ENCODE measurements around the gene NBEA.

NBEA gene

DNA sequence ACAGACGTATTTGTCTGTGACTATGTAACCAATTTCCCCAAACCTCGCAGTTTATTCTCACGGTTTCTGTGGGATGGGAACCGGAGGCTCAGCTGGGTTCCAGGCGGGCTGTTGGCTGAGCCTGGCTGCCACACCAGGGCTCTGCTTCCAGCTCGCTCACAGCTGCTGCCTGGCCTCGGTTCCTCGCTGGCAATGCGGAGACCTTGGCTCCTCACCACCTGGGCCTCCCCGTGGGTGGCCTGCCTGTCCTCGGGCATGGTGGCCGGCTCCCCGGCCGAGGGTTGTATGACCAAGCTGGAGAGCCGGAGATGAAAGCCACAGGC, 753.3 kb downstream of the NBEA start:
- in situ Hi-C loops (cut with MboI; ENCODE audit: low sequenced_read_pairs) = no loop called here

DNA sequence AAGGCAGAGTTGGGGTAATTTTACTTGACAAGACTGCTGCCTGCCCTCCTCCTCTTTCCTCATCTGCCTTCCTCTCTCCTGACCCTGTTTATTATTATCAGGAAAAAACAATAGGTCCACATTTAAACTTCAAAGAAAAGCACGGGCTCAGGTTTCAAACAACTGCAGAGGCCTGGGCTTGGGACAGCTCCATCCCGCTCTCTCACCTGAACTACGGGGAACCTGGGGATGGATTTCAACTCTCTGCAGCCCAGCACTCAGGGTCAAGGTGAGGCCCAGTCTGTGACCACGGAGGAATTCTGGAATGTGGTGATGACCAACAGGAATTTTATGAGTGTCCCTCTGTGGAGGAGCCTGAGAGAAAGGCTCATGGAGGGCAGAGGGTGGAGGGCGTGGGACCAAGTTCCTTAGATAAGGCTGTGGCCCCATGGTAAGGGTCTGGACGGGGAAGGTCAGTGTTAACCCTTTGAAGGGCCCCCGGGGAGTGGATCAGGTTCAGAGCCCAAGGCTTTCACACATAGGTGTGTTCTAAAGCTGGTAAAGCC, 755.2 kb downstream of the NBEA start:
- in situ Hi-C loops (cut with MboI; ENCODE audit: low sequenced_read_pairs) = no loop called here

DNA sequence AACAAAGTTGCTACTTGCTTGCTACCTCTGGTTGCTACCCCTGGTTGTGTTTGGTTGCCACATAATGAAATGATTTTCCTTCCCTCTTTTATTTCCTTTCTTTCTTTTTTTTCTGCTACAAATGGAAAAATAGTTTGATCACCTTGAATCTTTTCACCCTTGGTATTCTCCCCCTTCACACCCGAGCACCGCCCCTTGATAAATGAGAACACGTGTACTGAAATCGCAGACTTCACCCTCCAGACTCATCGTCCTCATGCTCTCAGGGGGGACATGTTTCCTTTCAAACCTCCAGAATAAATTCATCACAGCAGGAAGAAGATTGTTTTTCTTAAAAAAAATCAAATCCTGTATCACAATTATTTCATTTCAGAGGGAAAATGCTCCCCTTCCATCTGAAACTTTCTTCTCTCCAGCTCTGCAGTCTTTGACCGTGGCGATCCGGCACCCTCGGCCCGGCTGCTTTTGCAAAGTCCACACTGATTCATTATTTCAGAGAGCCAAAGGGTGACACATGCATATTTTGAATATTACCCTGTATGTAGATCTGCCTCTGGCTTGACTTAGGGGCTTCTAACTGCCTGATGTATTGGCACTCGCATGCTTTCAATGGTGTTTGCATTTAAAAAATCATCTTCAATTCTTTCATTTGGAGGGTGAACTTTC, 757.0 kb downstream of the NBEA start:
- in situ Hi-C loops (cut with MboI; ENCODE audit: low sequenced_read_pairs) = no loop called here

DNA sequence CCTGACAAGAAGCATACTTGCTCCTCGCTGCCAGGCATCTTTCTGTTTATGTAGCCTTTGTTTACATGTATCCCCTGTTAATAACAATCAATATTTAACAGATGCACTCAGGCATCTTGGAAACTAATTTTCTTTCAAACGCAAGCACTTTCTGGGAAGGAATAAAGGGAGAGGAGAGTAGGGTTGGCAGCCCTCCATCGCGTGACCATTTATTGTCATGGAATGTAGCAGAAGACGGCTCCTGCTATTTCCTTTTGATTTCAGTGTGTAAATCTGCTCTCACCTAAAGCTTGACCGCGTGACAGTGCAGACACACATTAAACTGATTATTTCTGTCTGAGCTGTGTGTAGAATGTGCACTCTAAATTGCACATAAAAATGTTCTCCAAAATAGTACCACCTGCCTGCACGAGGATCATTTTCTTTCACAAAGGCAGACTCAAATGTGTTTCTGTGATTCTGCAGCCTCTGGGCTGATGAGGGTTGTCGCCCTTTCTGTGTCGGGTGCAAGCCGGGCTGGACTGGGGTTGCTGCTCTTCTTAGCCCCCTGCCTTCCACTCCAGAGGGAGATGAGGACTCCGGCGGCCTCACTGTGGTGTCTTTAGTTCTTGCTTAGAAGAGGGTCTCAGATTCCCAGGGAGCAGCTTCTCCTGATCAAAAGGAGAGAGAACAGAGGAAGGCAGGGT, 757.9 kb downstream of the NBEA start:
- in situ Hi-C loops (cut with MboI; ENCODE audit: low sequenced_read_pairs) = no loop called here

DNA sequence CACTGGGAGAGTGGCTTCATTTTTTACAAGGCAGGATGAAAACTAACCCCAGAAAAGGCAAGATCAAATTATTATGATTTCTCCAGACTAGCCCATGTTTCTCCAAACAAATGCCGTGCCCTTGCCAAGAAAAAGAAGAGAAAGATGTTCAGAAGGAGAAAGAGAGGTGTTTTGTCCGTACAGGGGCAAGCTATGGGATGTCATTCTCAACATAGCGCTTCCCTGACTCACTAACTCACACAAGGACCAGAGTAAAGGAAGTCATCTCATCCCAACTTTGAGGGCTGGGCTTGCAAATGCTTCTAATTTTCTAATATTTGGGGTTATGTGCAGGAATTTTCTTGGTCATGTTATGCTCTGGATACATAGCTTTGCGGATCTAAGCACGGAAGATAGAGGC, 758.6 kb downstream of the NBEA start:
- in situ Hi-C loops (cut with MboI; ENCODE audit: low sequenced_read_pairs) = no loop called here

DNA sequence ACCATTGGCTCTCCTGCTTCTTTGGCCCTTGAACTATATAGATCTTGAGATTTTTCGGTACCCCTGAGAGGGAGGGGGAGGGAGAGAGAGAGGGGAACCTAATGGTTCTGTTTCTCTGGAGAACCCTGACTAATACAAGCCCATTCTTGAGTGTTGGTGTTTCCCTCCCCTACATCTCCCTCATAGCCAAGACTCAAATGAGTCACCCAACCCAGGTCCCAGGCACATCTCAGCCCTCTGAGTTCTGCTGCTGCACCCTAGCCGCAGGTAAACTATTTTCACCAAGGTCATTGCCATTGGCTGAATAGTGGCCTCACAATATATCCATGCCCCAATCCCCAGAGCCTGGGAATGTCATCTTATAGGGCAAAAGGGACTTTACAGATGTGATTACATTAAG, 760.2 kb downstream of the NBEA start:
- in situ Hi-C loops (cut with MboI; ENCODE audit: low sequenced_read_pairs) = no loop called here

DNA sequence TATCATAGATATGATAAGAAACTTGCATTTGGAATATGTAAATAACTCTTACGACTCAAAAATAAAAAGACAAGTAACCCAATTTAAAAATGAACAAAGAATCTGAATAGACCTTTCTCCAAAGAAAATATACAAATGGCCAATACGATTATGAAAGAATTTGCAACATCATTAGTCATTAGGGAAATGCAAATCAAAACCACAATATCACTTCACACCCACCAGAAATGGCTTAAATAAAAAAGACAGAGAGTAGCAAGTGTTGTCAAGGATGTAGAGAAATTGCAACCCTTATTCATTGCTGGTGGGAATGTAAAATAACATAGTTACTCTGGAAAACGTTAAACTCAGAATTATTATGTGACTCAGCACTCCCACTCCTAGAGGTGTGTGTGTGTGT, 761.0 kb downstream of the NBEA start:
- in situ Hi-C loops (cut with MboI; ENCODE audit: low sequenced_read_pairs) = no loop called here

DNA sequence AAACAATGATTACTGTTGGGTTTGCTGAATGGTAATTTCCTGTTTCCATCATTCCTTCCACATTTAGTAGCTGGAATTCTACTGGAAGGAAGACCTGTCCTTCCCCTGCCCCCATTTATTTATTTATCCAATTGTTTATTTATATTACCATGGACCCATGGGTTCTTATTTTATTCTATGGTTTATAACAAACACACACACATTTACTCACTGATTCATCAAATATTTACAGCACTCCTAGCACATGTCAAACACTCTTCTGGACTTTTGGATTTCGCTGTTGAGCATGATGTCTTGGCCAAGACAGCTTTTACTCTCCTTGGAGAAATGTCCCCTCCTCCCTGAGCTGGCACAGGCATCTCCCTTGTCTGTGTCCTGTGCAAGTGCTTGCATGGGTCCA, 762.3 kb downstream of the NBEA start:
- in situ Hi-C loops (cut with MboI; ENCODE audit: low sequenced_read_pairs) = no loop called here

DNA sequence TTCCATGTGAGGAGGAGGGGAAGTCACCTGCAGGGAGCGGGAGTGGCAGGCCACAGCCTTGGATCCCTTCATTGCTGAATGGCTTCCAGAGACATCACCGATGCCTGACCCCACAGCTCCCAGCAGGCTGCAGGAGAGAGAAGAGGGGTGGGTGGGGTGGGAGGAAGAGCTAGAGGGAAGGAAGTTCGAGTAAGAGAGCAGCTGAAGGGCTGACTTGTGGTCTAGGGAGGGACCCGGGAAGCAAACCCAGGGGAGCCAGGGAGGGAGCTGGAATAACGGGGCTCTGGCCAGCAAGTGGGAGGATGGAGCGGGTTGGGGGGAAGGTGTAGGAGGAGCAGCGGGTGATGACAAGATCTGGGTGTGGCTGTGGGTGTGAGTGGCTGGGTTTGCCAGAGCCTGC, 764.2 kb downstream of the NBEA start:
- in situ Hi-C loops (cut with MboI; ENCODE audit: low sequenced_read_pairs) = no loop called here

DNA sequence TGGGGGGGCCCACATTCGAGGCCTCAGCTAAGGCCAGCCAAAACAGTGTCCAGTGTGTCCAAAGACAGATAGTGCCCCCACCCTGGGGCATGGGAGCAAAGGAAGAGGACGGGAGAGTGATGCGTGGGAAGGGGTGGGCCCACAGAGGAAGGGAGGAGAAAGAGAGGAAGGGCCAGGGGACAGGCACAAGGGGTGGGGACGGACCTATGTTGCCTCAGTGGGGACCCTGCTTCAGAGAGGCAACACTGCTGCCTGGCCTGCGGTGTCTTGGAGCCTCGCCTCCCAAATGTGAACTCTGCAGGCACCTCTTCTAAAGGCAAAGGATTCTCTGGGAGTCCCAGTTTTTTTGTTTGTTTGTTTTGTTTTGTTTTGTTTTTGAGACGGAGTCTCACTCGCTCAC, 764.7 kb downstream of the NBEA start:
- in situ Hi-C loops (cut with MboI; ENCODE audit: low sequenced_read_pairs) = no loop called here

DNA sequence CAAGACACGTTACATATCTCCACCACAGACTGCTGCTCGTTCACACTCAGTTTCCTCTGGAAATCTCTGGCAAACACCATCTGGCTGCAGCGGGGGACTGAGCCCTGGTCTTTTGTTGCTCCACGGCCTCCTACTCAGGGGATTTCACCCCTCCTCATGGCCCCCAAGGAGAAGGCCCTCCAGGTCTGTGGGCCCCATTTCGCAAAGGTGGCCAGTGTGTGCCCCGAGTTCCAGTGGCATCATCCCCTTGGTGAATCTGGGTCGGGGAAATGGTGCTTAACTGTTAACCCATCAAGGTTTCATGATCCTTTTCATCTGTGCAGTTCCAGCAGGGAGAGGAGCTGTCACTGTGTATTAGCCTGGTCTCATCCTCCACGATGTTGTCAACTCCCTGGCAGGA, 769.8 kb downstream of the NBEA start:
- in situ Hi-C loops (cut with MboI; ENCODE audit: low sequenced_read_pairs) = no loop called here

DNA sequence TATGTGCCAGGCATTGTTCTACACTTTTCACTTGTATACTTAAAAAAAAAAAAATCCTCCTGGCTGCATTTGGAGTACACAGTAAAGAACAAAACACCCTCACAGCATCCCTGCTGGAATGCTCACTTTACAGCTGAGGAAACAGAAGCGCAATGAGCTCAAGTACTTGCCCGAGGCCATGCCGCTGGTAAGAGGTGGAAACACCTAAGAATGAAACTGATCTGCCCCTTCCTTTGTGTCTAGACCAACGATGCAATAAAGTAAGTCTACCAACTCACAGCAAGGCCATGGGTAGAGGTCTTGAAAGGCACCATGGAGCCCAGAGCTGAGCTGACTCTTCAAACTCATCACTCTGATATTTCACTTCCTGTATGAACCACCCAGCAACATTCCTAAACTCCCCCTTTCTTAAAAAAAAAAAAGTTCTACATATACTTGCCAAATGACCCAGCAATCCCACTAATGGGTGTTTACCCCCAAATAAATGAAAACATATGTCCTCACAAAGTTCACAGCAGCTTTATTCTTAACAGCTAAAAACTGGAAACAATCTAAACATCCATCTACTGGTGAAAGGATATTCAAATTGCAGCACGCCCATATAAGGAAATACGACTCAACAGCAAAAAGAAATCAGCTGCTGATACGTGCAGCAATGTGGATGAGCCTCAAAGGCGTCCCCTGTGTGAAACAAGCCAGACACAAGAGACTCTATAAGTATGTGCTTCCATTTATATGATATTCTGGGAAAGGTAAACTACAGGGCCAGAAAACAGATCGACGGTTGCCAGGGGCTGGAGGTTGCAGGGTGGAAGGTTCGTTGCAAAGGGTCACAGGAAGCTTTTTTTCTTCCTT, 771.1 kb downstream of the NBEA start:
- in situ Hi-C loops (cut with MboI; ENCODE audit: low sequenced_read_pairs) = no loop called here

DNA sequence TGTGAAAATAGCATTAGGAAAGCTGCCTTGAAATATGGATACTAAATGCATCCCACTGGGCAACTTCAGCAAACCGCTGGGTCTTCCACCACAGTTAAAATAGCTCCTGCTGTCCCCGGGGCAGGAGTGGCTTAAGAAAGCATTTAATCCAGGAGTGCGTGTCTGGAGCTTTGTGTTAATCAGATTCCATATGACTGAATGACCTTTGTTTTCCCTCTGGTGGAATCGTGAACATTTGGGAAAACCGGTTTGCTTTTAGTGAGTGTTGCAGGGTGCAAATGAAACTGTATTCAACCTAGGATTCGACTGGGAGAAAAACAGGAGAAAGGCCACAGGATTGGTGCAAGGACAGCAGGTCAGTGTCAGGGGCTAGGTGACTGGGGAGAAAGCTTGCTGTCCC, 772.1 kb downstream of the NBEA start:
- in situ Hi-C loops (cut with MboI; ENCODE audit: low sequenced_read_pairs) = no loop called here

DNA sequence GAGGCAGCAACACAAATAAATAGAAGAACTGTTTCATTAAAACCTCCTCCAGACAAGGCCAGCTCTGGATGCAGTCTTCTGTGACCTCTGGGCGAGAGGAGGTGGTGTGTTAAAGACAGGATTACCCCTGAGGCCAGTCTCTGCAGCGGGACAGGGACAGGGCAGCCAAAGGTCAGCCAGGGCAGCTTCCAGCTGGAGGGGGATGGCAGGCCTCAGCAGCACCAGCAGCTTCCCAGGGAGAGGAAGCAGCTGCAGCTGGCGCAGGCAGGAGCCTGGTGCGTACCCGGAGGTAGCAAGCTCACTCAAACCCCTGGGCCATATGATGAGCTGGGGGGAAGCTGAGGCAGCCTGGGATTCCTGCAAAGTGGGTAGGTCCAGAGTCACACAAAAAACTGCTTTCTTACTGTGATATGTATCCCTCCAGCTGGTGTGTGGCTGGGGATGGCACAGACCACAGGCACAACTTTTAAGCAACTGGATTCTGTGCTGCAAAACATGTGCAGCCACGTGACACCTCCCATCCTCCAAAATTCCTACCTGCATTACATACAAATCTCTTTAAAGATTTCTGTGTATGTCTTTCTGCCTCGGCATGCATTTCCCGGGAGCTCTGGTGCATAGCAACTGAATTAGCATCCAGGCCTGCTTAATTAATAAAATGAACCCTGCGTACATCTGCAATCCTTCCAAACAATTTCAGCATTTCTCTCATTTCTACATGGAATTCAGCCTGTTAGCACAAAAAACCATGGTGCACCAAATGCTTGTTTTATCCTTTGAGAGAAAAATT, 772.7 kb downstream of the NBEA start:
- in situ Hi-C loops (cut with MboI; ENCODE audit: low sequenced_read_pairs) = no loop called here

DNA sequence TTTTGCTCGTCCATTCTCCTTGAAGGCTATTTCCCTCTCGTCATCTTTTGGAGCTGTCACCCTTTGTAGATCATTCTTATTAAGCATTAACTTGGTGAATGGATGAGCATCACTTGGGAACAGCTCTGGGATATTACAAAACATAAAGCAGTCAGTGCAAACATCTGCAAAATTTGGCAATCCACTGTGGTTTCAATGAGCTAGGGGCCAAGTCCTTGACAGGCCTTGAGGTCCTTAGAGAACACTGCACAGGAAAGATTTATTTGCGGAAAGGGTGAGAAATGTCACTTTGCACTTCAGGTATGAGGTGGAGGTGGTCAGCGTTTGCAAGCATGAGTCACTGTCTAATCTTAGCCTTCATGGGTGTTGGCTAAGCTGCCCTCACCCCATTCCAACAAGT, 774.1 kb downstream of the NBEA start:
- in situ Hi-C loops (cut with MboI; ENCODE audit: low sequenced_read_pairs) = no loop called here

DNA sequence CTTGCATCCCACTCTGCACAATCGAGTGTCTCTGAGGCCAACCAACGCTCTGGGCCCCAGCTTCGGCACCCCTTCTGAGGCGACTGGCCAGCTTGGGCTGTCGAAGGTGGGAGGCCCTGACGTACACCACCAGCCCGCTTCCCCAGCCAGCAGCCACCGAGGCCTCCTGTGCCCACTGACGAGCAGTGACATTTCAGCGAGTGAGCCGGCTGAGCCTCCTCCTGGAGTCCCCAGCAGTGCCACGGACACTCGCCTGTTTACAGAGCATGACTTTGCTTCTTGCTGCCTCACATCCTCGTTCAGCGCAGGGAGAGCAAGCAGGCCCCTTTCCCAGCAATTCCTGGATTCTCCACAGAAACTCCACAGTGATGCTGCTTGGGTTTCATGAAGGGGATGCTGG, 774.7 kb downstream of the NBEA start:
- in situ Hi-C loops (cut with MboI; ENCODE audit: low sequenced_read_pairs) = no loop called here

DNA sequence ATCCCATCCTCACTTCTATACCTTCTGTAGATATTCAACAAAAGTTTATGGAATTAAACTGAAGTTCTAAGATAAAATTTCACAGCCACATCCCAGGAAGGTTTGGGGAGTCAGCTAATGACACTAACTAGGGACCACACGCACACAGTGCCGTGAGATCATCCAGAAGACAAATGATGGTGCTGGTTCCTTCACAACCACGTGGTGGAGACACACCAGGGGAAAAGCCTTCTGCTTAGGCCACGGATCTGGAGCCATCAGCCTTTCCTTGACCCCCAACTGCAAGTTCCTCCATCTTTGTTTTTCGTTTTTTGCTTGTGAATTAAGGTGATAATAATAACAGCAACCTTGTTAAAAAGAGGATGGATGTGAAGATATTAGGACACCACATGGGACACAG, 776.0 kb downstream of the NBEA start:
- in situ Hi-C loops (cut with MboI; ENCODE audit: low sequenced_read_pairs) = no loop called here

DNA sequence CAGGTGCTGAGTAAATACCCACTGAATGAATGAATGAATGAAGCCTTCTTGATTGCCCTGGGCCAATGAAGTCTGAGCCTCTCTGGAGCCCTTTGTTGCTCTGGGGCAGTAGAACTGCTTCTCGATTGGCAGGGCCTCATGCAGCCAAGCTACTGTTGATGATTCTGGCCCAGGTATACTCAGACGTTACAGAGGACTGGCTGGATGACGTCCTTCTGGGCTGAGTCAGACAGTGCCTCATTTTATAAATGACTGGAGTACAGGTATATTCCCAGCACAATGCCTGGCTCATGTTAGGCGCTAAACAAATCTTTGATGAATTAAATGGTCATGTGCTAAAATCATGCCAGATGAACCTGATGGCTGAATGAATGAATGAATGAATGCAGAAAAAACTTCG, 778.2 kb downstream of the NBEA start:
- in situ Hi-C loops (cut with MboI; ENCODE audit: low sequenced_read_pairs) = no loop called here

DNA sequence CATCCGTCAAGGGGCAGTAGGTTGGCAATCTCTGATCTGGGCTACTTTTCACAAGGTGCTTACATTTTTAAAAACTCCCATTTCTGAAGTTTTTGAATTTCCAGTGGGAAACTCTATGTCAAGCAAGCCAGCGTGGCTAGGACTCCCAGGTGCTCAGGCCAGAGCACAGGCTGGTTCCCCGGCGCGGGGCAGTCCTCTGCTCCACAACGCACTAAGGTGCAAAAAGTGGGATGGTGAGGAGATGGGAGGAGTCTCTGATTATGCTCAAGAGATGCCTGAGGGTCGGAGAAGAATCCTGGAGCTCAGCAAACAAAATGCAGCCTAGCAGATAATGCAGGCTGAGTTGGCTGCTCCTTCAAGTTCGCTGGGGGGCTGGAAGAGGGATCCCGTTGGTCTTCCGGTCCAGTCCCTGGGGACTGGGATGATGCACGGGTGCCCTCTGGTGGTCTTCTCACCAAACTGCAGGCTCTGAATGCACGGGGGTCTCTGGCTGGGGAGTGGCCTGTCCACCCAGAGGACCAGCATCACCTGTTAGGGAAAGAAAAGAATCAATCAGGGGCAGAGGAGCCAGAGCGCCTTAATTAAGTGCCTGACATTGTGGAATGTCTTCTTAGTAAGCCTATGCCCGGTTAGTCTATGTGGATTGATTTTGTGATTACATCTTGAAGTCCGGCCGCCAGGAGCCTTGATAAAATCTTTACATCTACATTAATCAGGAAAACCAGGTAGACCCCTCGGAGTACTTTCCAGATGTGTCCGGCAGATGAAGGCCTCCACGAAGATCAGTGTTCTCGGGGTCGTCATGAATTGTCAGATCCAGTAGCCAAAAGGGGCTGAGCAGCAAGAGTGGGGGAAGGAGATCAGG, 778.9 kb downstream of the NBEA start:
- in situ Hi-C loops (cut with MboI; ENCODE audit: low sequenced_read_pairs) = no loop called here
